ENCODE data around the gene PBX3. TPM values are rescaled to one million over a fixed set of nuclear protein-coding genes. Genes with fewer than 3 reads are reported as not detected.

The PBX3 gene
- total RNA-seq, 2 donors from 2014 or later = 15.1 to 21.1 TPM

- H3K27ac ChIP-seq = no peak overlapping the region
- H3K4me3 ChIP-seq = no peak overlapping the region
- DNase-seq = no peak
- no peaks in the 10 kb centered on the region for H3K27me3 ChIP-seq
- H3K9ac ChIP-seq (ENCODE audit: low read depth in 2 of 2, low read length in 2 of 2) = no peak overlapping the region
- TF ChIP-seq, protein P1, sequence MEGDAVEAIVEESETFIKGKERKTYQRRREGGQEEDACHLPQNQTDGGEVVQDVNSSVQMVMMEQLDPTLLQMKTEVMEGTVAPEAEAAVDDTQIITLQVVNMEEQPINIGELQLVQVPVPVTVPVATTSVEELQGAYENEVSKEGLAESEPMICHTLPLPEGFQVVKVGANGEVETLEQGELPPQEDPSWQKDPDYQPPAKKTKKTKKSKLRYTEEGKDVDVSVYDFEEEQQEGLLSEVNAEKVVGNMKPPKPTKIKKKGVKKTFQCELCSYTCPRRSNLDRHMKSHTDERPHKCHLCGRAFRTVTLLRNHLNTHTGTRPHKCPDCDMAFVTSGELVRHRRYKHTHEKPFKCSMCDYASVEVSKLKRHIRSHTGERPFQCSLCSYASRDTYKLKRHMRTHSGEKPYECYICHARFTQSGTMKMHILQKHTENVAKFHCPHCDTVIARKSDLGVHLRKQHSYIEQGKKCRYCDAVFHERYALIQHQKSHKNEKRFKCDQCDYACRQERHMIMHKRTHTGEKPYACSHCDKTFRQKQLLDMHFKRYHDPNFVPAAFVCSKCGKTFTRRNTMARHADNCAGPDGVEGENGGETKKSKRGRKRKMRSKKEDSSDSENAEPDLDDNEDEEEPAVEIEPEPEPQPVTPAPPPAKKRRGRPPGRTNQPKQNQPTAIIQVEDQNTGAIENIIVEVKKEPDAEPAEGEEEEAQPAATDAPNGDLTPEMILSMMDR (IDR thresholded peaks at IDR 0.05) = no peak
- intact Hi-C loops (cut with DNase I) = no loop called here
- H3K9me3 ChIP-seq = no peaks in the 10 kb centered on the region
- no peaks in the 10 kb centered on the region for H3K36me3 ChIP-seq
- H3K4me1 ChIP-seq = no peaks in the 10 kb centered on the region
These were observed 65.2 kb downstream of the PBX3 start for GRCh38 chr9:125812403-125812802.

- TF ChIP-seq, protein P1 (IDR thresholded peaks at IDR 0.05) = no peak
- H3K4me3 ChIP-seq = no peak overlapping the region
- H3K9me3 ChIP-seq = no peaks in the 10 kb centered on the region
- intact Hi-C loops (cut with DNase I) = no loop called here
- H3K36me3 ChIP-seq = no peaks in the 10 kb centered on the region
- no peaks in the 10 kb centered on the region for H3K27me3 ChIP-seq
- H3K4me1 ChIP-seq = no peaks in the 10 kb centered on the region
- no peak overlapping the region for H3K9ac ChIP-seq (ENCODE audit: low read depth in 2 of 2, low read length in 2 of 2)
- no peak overlapping the region for H3K27ac ChIP-seq
- no peak for DNase-seq
These were observed 68.4 kb downstream of the PBX3 start for GRCh38 chr9:125815568-125815967.

- Histone ChIP-seq H3K9me3 (no peaks in the 10 kb centered on the region), H3K9ac (ENCODE audit: low read depth in 2 of 2, low read length in 2 of 2) (no peak overlapping the region), H3K4me1 (no peaks in the 10 kb centered on the region), H3K27ac (no peak overlapping the region), H3K27me3 (no peaks in the 10 kb centered on the region), H3K36me3 (no peaks in the 10 kb centered on the region), H3K4me3 (no peak overlapping the region)
- no peak for DNase-seq
- TF ChIP-seq, protein P1 (IDR thresholded peaks at IDR 0.05) = no peak
- intact Hi-C loops (cut with DNase I) = no loop called here
These were observed 69.1 kb downstream of the PBX3 start for GRCh38 chr9:125816321-125816720.

- H3K27me3 ChIP-seq = no peaks in the 10 kb centered on the region
- intact Hi-C loops (cut with DNase I) = no loop called here
- no peak overlapping the region for H3K9ac ChIP-seq (ENCODE audit: low read depth in 2 of 2, low read length in 2 of 2)
- no peaks in the 10 kb centered on the region for H3K36me3 ChIP-seq
- DNase-seq = no peak
- no peak overlapping the region for H3K27ac ChIP-seq
- TF ChIP-seq, protein P1 (IDR thresholded peaks at IDR 0.05) = no peak
- H3K9me3 ChIP-seq = no peaks in the 10 kb centered on the region
- no peaks in the 10 kb centered on the region for H3K4me1 ChIP-seq
- H3K4me3 ChIP-seq = no peak overlapping the region
These were observed 73.1 kb downstream of the PBX3 start for GRCh38 chr9:125820100-125820804.

DNA sequence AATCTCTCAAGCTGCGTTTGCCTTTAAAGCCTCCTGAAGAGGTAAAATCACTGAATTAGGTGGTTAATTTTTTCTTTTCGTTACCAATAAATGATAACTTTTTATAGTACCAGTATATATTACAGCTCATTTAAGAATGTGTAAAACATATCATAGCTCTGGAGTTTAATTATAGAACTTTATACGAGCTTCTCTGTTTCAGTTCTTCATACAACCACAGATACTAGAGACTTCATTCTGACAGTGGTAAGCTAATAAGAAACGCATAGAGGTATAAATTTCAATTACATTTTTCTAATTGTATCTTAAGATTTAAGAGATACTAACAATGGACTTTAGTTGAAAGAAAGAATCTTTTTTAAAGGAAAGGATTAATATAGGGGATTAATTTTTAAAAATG lies 73.9 kb downstream of the PBX3 start:
- Histone ChIP-seq H3K4me3 (no peak overlapping the region), H3K9me3 (no peaks in the 10 kb centered on the region), H3K27ac (no peak overlapping the region), H3K4me1 (no peaks in the 10 kb centered on the region), H3K36me3 (no peaks in the 10 kb centered on the region), H3K9ac (ENCODE audit: low read depth in 2 of 2, low read length in 2 of 2) (no peak overlapping the region), H3K27me3 (no peaks in the 10 kb centered on the region)
- TF ChIP-seq, protein P1 (IDR thresholded peaks at IDR 0.05) = no peak
- no peak for DNase-seq
- intact Hi-C loops (cut with DNase I) = no loop called here
